ENCODE measurements around the gene RTN4R.

Gene RTN4R

GRCh38 chr22:20259327-20259688 is 8.8 kb downstream of the RTN4R start:
- no peaks in the 10 kb centered on the region for H3K36me3 ChIP-seq (ENCODE audit: insufficient read depth, low read length)
- H2AFZ ChIP-seq (ENCODE audit: low read length, unreplicated experiment): no peak overlapping the region
- no peaks in the 10 kb centered on the region for H3K27me3 ChIP-seq (ENCODE audit: insufficient read depth, low read length)
- H3K4me1 ChIP-seq (ENCODE audit: control insufficient read depth, insufficient read depth, low read length, unreplicated experiment): peaks cover 5% of the 10 kb centered on the region
- H3K4me3 ChIP-seq (ENCODE audit: low read depth, low read length): no peak overlapping the region
- no peaks in the 10 kb centered on the region for H3K79me2 ChIP-seq (ENCODE audit: control insufficient read depth, insufficient read depth, low read length, unreplicated experiment)
- H3K27ac ChIP-seq (ENCODE audit: low read depth, low read length): no peak overlapping the region

- H3K4me3 ChIP-seq (ENCODE audit: low read depth, low read length): no peak overlapping the region
- no peaks in the 10 kb centered on the region for H3K79me2 ChIP-seq (ENCODE audit: control insufficient read depth, insufficient read depth, low read length, unreplicated experiment)
- H3K4me1 ChIP-seq (ENCODE audit: control insufficient read depth, insufficient read depth, low read length, unreplicated experiment): peaks cover 5% of the 10 kb centered on the region
- no peaks in the 10 kb centered on the region for H3K27me3 ChIP-seq (ENCODE audit: insufficient read depth, low read length)
- no peaks in the 10 kb centered on the region for H3K36me3 ChIP-seq (ENCODE audit: insufficient read depth, low read length)
- H2AFZ ChIP-seq (ENCODE audit: low read length, unreplicated experiment): no peak overlapping the region
- H3K27ac ChIP-seq (ENCODE audit: low read depth, low read length): no peak overlapping the region
Observed at GRCh38 chr22:20258584-20259326, 9.4 kb downstream of the RTN4R start.

- Histone ChIP-seq H3K4me1 (ENCODE audit: control insufficient read depth, insufficient read depth, low read length, unreplicated experiment) (peaks cover 5% of the 10 kb centered on the region), H2AFZ (ENCODE audit: low read length, unreplicated experiment) (no peak overlapping the region), H3K4me3 (ENCODE audit: low read depth, low read length) (no peak overlapping the region), H3K27me3 (ENCODE audit: insufficient read depth, low read length) (no peaks in the 10 kb centered on the region), H3K27ac (ENCODE audit: low read depth, low read length) (no peak overlapping the region), H3K79me2 (ENCODE audit: control insufficient read depth, insufficient read depth, low read length, unreplicated experiment) (no peaks in the 10 kb centered on the region), H3K36me3 (ENCODE audit: insufficient read depth, low read length) (no peaks in the 10 kb centered on the region)
Observed at GRCh38 chr22:20258021-20258299, 10.2 kb downstream of the RTN4R start.

GRCh38 chr22:20257212-20258020 is 10.7 kb downstream of the RTN4R start:
- Histone ChIP-seq H3K79me2 (ENCODE audit: control insufficient read depth, insufficient read depth, low read length, unreplicated experiment) (no peaks in the 10 kb centered on the region), H3K27ac (ENCODE audit: low read depth, low read length) (no peak overlapping the region), H3K36me3 (ENCODE audit: insufficient read depth, low read length) (no peaks in the 10 kb centered on the region), H3K4me1 (ENCODE audit: control insufficient read depth, insufficient read depth, low read length, unreplicated experiment) (peaks cover 5% of the 10 kb centered on the region), H2AFZ (ENCODE audit: low read length, unreplicated experiment) (no peak overlapping the region), H3K27me3 (ENCODE audit: insufficient read depth, low read length) (no peaks in the 10 kb centered on the region), H3K4me3 (ENCODE audit: low read depth, low read length) (no peak overlapping the region)

- no peak overlapping the region for H3K27ac ChIP-seq (ENCODE audit: low read depth, low read length)
- no peaks in the 10 kb centered on the region for H3K36me3 ChIP-seq (ENCODE audit: insufficient read depth, low read length)
- no peaks in the 10 kb centered on the region for H3K27me3 ChIP-seq (ENCODE audit: insufficient read depth, low read length)
- H3K4me1 ChIP-seq (ENCODE audit: control insufficient read depth, insufficient read depth, low read length, unreplicated experiment): peaks cover 5% of the 10 kb centered on the region
- no peak overlapping the region for H3K4me3 ChIP-seq (ENCODE audit: low read depth, low read length)
- no peak overlapping the region for H2AFZ ChIP-seq (ENCODE audit: low read length, unreplicated experiment)
- no peaks in the 10 kb centered on the region for H3K79me2 ChIP-seq (ENCODE audit: control insufficient read depth, insufficient read depth, low read length, unreplicated experiment)
Observed at GRCh38 chr22:20256551-20257211, 11.4 kb downstream of the RTN4R start.

- H3K79me2 ChIP-seq (ENCODE audit: control insufficient read depth, insufficient read depth, low read length, unreplicated experiment): no peaks in the 10 kb centered on the region
- H3K36me3 ChIP-seq (ENCODE audit: insufficient read depth, low read length): no peaks in the 10 kb centered on the region
- H3K4me3 ChIP-seq (ENCODE audit: low read depth, low read length): no peak overlapping the region
- no peak overlapping the region for H3K27ac ChIP-seq (ENCODE audit: low read depth, low read length)
- H2AFZ ChIP-seq (ENCODE audit: low read length, unreplicated experiment): no peak overlapping the region
- peaks cover 5% of the 10 kb centered on the region for H3K4me1 ChIP-seq (ENCODE audit: control insufficient read depth, insufficient read depth, low read length, unreplicated experiment)
- H3K27me3 ChIP-seq (ENCODE audit: insufficient read depth, low read length): no peaks in the 10 kb centered on the region
Observed at GRCh38 chr22:20256027-20256426, 12.1 kb downstream of the RTN4R start.

- H2AFZ ChIP-seq (ENCODE audit: low read length, unreplicated experiment): no peak overlapping the region
- peaks cover 5% of the 10 kb centered on the region for H3K4me1 ChIP-seq (ENCODE audit: control insufficient read depth, insufficient read depth, low read length, unreplicated experiment)
- no peaks in the 10 kb centered on the region for H3K27me3 ChIP-seq (ENCODE audit: insufficient read depth, low read length)
- H3K79me2 ChIP-seq (ENCODE audit: control insufficient read depth, insufficient read depth, low read length, unreplicated experiment): no peaks in the 10 kb centered on the region
- no peak overlapping the region for H3K4me3 ChIP-seq (ENCODE audit: low read depth, low read length)
- no peak overlapping the region for H3K27ac ChIP-seq (ENCODE audit: low read depth, low read length)
- H3K36me3 ChIP-seq (ENCODE audit: insufficient read depth, low read length): no peaks in the 10 kb centered on the region
Observed at GRCh38 chr22:20254975-20255946, 12.9 kb downstream of the RTN4R start.

- H3K27ac ChIP-seq (ENCODE audit: low read depth, low read length): no peak overlapping the region
- peaks cover 5% of the 10 kb centered on the region for H3K4me1 ChIP-seq (ENCODE audit: control insufficient read depth, insufficient read depth, low read length, unreplicated experiment)
- no peaks in the 10 kb centered on the region for H3K27me3 ChIP-seq (ENCODE audit: insufficient read depth, low read length)
- no peak overlapping the region for H2AFZ ChIP-seq (ENCODE audit: low read length, unreplicated experiment)
- no peaks in the 10 kb centered on the region for H3K36me3 ChIP-seq (ENCODE audit: insufficient read depth, low read length)
- no peak overlapping the region for H3K4me3 ChIP-seq (ENCODE audit: low read depth, low read length)
- no peaks in the 10 kb centered on the region for H3K79me2 ChIP-seq (ENCODE audit: control insufficient read depth, insufficient read depth, low read length, unreplicated experiment)
Observed at GRCh38 chr22:20253161-20253560, 15.0 kb downstream of the RTN4R start.

GRCh38 chr22:20251981-20252380 is 16.1 kb downstream of the RTN4R start:
- H3K4me1 ChIP-seq (ENCODE audit: control insufficient read depth, insufficient read depth, low read length, unreplicated experiment): peaks cover 5% of the 10 kb centered on the region
- no peaks in the 10 kb centered on the region for H3K79me2 ChIP-seq (ENCODE audit: control insufficient read depth, insufficient read depth, low read length, unreplicated experiment)
- no peak overlapping the region for H2AFZ ChIP-seq (ENCODE audit: low read length, unreplicated experiment)
- H3K4me3 ChIP-seq (ENCODE audit: low read depth, low read length): no peak overlapping the region
- no peaks in the 10 kb centered on the region for H3K27me3 ChIP-seq (ENCODE audit: insufficient read depth, low read length)
- no peaks in the 10 kb centered on the region for H3K36me3 ChIP-seq (ENCODE audit: insufficient read depth, low read length)
- H3K27ac ChIP-seq (ENCODE audit: low read depth, low read length): no peak overlapping the region

- H2AFZ ChIP-seq (ENCODE audit: low read length, unreplicated experiment): no peak overlapping the region
- peaks cover 5% of the 10 kb centered on the region for H3K4me1 ChIP-seq (ENCODE audit: control insufficient read depth, insufficient read depth, low read length, unreplicated experiment)
- no peak overlapping the region for H3K27ac ChIP-seq (ENCODE audit: low read depth, low read length)
- H3K79me2 ChIP-seq (ENCODE audit: control insufficient read depth, insufficient read depth, low read length, unreplicated experiment): no peaks in the 10 kb centered on the region
- no peak overlapping the region for H3K4me3 ChIP-seq (ENCODE audit: low read depth, low read length)
- no peaks in the 10 kb centered on the region for H3K27me3 ChIP-seq (ENCODE audit: insufficient read depth, low read length)
- no peaks in the 10 kb centered on the region for H3K36me3 ChIP-seq (ENCODE audit: insufficient read depth, low read length)
Observed at GRCh38 chr22:20251491-20251890, 16.6 kb downstream of the RTN4R start.
